Stimulated activated CD8-positive, alpha-beta memory T cell treated with anti-CD3 and anti-CD28 coated beads, Interleukin-4, amount 100 ng/mL, for 24 hours (primary cell): Measurements from ENCODE around the gene CTNNA3.

ENCODE experiments used
- DNase-seq: peaks from one replicate; pipeline ENCODE4 v3.0.0-alpha.2; 2020; ENCODE audit warnings: low read depth

The CTNNA3 gene

DNA sequence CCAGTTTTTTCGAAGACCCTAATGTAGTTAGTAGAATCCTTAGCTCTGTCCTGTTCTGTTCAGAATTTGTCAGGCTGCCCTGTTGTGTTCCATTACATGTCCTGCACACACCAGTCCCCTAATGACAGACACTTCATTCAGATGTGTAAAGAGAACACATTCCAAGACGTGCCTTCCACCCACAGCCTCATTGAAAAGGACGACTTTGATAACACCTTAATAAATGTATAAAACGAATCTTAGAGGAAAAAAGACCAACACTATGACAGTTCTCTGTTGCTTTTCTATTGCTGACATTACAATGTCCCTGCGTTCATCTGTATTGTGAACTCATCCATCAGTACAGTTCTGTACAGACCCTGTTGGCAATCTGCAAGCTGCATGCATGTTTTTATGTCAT, 766.6 kb downstream of the CTNNA3 start:
- no peak for DNase-seq

DNA sequence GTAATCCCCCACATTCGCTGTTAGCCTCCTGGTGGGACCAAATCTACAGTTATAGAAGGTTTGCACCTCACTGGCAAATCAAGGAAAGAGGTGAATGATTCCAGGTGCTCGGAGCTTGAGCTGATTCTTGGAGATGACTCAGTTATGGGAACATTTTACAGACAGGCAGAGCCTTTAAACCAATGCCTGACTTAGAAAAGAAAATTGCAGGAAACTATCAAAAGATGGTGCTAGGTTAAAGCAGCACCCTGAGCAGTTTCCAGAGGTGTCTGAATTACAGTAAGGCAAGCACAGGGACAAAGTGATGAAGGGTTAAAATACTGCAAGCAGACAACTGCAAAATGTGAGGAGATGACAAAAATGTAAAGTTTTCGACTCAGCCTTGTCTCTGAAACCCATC, 767.2 kb downstream of the CTNNA3 start:
- no peak for DNase-seq

DNA sequence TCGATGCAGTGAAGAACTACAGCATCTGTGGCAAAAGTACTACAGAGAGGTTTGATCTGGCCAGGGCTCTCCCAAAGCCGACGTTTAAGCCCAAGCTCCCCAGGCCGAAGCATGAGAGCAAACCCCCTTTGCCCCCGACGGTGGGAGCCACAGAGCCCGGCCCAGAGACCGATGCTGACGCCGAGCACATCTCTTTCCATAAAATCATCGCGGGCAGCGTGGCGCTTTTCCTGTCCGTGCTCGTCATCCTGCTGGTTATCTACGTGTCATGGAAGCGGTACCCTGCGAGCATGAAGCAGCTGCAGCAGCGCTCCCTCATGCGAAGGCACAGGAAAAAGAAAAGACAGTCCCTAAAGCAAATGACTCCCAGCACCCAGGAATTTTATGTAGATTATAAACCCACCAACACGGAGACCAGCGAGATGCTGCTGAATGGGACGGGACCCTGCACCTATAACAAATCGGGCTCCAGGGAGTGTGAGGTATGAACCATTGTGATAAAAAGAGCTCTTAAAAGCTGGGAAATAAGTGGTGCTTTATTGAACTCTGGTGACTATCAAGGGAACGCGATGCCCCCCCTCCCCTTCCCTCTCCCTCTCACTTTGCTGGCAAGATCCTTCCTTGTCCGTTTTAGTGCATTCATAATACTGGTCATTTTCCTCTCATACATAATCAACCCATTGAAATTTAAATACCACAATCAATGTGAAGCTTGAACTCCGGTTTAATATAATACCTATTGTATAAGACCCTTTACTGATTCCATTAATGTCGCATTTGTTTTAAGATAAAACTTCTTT, 767.8 kb downstream of the CTNNA3 start:
- DNase-seq: no peak

DNA sequence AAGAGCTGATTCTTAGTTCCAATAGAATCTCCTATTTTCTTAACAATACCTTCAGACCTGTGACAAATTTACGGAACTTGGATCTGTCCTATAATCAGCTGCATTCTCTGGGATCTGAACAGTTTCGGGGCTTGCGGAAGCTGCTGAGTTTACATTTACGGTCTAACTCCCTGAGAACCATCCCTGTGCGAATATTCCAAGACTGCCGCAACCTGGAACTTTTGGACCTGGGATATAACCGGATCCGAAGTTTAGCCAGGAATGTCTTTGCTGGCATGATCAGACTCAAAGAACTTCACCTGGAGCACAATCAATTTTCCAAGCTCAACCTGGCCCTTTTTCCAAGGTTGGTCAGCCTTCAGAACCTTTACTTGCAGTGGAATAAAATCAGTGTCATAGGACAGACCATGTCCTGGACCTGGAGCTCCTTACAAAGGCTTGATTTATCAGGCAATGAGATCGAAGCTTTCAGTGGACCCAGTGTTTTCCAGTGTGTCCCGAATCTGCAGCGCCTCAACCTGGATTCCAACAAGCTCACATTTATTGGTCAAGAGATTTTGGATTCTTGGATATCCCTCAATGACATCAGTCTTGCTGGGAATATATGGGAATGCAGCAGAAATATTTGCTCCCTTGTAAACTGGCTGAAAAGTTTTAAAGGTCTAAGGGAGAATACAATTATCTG, 768.6 kb downstream of the CTNNA3 start:
- DNase-seq: no peak

DNA sequence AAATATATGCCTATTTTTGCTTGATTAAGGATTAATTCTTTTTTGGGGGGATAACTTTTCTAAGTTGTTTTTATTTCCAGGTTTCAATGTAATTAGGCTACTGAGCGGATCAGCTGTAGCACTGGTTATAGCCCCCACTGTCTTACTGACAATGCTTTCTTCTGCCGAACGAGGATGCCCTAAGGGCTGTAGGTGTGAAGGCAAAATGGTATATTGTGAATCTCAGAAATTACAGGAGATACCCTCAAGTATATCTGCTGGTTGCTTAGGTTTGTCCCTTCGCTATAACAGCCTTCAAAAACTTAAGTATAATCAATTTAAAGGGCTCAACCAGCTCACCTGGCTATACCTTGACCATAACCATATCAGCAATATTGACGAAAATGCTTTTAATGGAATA, 769.2 kb downstream of the CTNNA3 start:
- no peak for DNase-seq

DNA sequence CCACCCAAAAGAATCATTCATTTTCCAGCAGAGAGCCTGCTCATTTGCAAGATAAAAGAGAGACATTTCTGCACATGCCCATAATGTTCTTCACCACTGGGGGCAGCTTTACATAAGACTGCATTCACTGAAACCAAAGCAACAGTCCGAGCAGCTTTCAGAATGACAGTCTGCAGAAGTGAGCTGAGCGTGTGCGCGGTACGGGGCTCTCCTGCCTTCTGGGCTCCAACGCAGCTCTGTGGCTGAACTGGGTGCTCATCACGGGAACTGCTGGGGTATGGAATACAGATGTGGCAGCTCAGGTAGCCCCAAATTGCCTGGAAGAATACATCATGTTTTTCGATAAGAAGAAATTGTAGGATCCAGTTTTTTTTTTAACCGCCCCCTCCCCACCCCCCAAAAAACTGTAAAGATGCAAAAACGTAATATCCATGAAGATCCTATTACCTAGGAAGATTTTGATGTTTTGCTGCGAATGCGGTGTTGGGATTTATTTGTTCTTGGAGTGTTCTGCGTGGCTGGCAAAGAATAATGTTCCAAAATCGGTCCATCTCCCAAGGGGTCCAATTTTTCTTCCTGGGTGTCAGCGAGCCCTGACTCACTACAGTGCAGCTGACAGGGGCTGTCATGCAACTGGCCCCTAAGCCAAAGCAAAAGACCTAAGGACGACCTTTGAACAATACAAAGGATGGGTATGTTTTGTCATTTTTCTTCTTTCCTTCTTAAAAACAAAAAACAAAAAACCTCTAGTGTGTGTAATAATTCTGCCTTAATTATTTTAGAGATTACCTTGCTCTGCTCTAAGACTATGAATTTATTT, 769.9 kb downstream of the CTNNA3 start, which contains the start of gene LRRTM3:
TSS of gene LRRTM3 (plus strand) at position 141 of the 820 bp plus-strand sequence.
- no peak for DNase-seq

DNA sequence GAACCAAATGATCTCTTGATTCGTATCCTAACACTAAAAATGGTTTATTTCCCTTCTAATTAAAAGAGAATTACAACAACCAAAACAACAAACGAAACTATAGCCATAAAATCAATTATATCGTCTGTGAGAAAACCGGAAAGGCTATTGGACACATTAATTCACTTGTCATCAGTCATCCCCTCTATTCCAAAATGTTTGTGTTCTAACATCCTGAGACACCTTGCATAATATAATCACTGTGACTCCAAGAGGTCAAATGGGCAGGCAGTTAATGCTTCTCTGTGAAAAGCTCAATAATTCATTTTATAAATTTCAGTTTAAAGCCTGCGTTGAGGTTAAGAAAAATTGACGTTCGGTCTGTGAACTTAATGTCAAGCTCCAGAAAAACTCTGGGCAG, 770.6 kb downstream of the CTNNA3 start:
- no peak for DNase-seq

DNA sequence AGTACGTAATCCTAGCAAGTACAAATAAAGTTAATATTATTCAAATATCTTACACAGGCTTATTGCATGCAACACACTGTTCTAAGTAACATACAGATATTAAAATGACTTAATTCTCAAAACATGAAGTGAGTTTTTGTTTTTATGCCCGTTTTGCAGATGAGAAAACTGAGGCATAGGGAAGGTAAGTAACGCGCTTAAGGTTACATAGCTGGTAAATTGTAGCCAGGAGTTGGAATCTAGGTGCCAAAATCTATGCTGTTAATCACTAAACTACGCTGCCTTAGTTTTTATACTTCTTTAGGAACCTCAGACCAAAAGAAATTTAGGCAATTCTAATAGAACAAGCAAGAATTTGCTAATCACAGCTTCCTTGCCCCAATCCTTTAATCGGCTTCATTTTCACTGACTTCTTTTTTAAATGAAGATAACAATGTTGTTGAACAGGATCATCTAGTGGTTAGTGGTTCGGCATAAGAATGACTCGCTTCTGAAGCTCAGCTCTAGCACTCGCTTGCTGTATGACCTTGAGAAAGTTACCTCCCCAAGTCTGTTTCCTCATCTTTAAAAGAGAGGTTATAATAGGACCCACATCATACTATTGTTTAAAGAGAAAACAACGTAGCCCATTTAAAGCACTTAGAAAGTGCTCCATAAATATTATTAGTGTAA, 771.2 kb downstream of the CTNNA3 start:
- no peak for DNase-seq

DNA sequence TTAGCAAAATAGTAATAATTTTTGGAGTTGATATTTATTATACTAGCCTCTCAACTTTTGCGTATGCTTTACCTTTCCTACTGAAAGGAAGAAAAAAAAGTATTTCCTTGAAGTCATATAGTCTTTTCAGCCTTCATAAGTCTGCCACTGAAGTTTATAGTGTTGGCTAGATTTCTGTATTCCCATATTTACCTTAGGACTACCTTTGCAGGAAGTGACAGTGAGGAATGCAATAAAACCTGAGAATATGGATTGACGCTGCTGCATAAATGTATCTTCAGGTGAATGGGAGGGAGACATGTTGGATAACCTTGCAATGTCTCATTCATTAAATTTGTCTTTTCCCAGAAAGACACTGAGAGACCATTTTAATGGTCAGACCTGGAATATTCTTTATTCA, 776.7 kb downstream of the CTNNA3 start:
- no peak for DNase-seq

DNA sequence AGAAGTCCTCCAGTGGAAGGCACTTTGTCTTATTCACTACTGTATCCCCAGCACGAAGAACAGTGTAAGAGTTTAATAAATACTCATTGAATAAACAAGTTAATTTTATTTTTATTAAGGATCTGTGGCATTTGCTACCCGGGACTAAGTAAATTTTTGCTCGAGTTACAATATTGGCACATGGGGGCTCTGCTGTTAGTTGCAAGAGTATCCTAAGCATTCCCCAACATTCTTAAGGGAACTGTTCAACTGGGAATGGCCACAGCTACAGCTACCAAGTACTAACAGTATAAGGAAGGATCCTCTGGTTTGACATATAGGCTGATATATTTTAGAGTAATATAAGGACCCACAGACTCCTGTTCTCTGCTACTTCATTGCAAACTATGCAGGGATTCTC, 778.9 kb downstream of the CTNNA3 start:
- no peak for DNase-seq

DNA sequence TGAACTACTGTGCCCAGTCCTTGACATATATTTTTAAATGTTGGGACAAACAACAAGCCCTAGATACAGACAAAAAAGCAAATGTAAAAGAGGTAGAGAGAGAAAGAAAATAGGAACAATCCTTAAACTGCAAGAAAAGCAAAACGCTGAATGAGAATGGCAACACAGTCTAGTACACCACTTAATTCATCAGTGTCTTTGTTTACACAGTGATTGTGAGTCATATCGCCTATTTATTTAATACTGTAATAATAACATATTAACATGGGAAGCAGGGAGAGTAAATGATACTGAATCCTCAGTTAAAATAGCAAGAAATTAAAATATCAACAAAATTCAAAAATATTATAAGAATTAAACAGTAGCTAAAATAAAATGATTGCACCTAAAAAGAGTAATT, 780.0 kb downstream of the CTNNA3 start:
- DNase-seq: no peak

DNA sequence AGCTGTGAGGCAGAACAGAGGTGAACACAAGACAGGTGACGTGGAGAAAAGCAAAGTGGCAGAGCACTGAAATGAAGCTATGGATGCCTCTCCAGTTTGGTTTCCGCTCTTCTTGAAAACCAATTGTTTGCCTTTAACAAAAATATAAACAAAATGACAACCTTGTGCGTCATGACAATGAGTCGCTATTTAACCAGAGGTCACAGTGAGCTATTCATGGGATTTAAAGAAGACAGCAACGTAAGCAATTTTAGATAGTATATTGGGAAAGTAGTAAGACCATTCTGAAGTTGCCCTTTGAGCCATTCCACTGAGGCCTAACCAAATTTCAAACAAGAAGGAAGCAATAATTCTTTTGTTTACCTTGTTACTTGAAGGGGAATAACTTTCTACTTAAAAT, 785.3 kb downstream of the CTNNA3 start:
- no peak for DNase-seq

DNA sequence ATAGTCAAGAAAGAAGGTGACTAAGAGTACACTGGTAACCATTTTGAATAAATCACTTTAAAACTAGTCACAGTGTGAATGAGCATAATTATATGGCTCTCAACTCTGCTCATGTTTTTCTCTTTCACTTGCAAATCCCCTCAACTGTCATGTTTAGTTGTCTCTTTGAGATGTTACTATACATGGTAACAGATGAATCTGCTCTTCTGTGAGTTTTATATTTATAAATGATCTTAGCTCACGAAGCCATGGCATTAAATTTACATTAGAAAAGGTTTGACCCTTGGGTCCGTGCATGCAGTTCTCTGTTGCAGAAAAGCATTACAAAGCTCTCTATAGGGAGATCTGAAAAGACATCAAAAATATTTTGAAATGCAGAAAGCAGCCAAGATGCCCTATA, 803.1 kb downstream of the CTNNA3 start:
- no peak for DNase-seq

DNA sequence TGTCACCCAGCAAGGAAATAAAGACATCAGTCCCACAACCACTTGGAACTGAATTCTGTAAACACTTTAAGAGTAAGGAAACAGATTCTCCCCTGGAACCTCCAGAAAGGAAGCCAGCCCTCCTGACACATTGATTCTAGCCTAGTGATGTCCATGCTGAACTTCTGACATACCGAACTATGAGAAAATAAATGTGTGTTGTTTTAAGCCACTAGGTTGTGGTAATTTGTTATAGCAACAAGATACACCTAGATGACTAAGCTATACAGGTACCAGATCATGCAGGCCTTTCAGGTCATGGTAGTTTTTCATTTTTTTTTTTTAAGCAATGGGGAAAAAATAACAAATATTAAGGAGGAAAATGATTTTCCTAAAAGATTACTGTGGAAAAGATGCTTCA, 807.8 kb downstream of the CTNNA3 start:
- DNase-seq: no peak

DNA sequence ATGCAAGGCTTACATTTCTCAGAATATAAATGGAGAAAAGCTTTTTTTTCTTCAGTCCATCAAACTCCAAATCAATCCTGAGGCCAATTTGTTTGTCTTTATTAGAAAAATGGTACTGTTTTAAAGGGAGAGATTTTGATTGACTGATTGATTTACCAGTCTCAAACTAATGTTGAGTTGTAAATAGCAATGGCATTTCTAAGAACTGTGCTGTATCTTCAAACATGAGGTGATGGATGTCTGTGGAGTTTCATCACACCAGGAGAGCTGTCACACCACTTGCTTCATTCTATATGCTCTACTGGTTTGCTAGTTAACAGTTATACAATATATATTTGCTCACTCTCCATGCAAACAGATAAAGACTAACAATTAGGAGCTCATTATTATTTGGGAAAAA, 809.1 kb downstream of the CTNNA3 start:
- DNase-seq: no peak

DNA sequence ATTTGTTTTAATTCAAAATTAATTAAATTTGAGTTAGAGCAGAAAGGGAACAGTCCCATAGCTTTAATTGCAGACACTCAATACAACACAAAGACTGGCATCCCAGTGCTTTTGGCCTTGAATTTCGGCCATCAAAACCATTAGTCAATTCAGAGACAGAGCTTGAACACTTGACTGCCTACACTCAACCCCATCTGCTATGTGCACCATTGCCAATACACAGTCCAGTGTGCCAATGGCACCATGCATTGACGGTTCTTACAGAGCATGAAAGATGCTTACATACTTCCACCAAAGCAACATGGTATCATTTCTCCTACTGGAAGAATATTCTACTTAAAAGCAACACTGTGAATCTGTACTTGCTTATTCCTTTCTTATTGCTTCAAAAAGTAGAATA, 813.7 kb downstream of the CTNNA3 start:
- no peak for DNase-seq

DNA sequence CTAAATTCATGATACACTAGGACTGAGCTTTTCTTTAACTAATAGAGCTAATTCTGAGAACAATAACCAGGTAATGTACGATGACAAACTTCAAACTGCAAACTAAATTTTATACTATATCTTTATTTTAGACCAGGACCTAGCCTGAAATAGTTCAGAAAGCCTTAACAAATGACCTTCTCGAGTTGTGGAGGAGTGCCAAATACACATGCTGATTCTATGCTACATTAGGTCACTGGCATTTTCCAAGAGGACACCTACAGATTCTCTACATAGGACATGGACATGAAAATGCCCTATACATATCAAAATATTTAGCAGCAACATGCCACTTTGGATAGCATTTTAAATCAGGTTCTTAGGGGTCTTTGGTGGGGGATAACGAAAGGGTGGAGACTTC, 814.2 kb downstream of the CTNNA3 start:
- DNase-seq: no peak

DNA sequence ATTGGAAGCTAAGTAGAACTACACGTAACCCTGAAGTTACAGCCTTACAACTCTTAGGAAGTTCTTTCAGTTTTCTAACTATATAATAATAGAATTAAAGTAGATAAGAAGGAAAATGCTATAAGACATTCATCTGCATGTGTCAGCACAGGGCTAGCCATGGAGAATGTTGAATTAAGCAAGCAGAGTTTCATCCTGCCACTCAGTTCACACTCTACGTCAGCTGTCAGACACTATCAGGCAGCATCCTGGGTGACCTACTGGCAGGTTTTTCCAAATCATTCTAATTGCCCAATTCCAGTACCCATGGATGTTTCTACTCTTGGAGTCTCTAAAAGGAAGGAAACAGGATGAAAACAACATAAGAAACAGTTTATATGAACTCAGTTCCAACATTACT, 815.2 kb downstream of the CTNNA3 start:
- DNase-seq: no peak

DNA sequence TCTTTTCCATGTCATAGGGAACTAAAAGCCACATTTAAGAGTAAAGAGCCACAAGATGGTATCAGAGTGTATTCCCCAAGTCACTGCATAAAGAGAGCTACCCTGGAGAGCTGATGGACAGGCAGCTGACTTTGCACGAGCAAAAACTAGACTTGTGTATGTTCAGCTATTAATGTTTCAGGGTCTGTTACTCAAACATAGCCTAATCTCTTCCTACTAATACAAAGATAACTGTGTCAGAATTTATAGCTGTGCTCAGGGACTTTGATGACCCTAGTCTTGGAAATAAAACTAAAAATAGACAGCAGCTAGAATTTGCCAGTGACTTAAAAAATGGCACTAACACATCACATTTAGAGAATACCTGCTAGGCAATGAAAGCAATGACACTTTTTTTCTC, 815.7 kb downstream of the CTNNA3 start:
- no peak for DNase-seq

DNA sequence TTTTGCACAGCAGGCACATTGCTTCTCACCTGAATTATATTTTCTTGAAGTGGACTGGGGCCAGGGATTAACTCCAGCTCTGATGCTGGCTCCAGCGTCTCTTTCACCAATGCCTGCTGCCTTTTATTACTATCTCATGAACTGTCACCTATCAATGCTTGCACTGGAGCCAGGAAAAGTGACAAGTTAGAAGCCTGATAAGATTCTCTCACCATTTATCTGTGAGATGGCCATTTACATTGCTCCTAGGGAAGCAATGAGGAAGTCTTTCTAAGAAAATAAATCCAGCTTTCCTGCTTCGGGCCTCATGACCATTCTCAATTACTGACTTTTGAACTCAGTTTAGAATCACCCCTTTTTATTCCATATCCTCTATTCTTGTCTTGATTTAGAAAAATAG, 818.6 kb downstream of the CTNNA3 start:
- DNase-seq: no peak

DNA sequence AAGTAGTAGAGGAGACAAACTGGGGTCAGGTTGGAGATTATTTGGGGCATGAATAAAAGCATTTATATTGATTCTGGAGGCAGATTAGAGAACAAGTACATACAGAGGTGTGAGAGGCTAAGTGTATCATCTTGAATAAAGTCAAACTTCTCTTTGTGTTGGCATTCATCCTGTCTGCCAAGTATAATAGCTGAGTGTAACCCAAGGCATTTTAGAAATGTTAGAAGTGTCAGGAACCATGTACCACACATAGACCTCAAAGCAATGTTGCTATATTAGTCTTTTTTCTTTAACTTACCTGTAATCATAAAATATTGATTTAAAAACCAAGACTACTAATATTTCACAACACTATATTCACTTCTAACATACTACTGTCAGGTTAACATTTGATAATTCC, 826.4 kb downstream of the CTNNA3 start:
- DNase-seq: no peak

DNA sequence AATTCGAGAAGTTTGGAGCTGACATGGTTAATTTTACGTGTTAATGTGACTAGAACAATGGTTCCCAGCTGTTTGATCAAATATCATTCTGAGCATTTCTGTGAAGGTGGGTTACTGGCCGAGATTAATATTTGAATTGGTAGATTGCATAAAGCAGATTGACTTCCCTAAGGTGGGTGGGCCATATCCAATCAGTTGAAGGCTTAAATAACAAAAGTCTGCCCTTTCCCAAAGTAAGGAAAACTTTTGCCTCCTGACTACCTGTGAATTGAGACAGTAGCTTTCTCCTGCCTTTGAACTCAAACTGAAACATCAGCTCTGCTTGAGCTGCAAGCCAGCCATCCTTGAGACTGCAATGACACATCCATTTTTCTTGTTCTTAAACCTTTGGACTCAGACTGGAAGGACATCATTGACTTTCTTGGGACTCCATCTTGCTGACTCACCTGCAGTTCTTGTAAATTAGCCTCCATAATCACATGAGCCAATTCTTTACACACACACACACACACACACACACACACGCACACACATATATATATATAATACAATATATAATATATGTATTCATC, 833.2 kb downstream of the CTNNA3 start:
- no peak for DNase-seq
